ENCODE results near the gene PLEKHG4B.

GRCh38 chr5:49953-50544, 41.9 kb upstream of the PLEKHG4B start:
- TF ChIP-seq CTCF (conservative IDR thresholded peaks at IDR 0.05; ENCODE audit: low read depth, low read length) (no peak), EZH2 (IDR thresholded peaks at IDR 0.05; ENCODE audit: borderline replicate concordance, low read depth, low read length, poor library complexity, severe bottlenecking) (no peak)

Measured in A673 (cell line).